Measurements from ENCODE around the gene CMAS. TPM values are rescaled to one million over a fixed set of nuclear protein-coding genes. Genes with fewer than 3 reads are reported as not detected.
"Not testable (repeated sequence)": the region's sequence is repeated elsewhere in the genome, so short reads cannot be mapped to it uniquely, and the experiment has no call there.

The CMAS gene
- total RNA-seq, 1 donor from 2014 or later = 55.8 TPM

DNA sequence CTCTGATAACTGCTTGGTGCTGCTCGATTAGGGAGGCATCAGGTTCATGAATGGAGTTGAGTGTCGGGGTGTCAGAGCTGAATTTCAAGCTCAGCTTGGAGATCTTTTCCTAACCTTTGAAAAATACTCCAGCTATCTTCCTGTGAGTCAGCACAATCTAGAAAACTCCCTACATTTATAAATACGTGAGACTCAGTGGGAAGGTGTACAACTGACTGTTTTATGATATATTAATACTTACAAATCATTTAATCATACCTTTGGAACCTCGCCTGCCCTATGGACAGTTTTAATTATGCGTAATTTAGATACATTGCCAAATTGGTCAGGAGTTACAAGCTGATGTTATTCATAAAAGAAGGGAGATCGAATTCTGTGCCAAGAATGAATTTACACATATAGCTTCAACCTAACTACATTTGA is 961 bp downstream of the CMAS start:
- no peak for DNase-seq (ENCODE audit: low spot score, unreplicated experiment)
- Mint-ChIP-seq H3K4me1 (ENCODE audit: low read depth) (peaks cover 39% of the 10 kb centered on the region), H3K4me3 (ENCODE audit: low read depth) (peak overlapping the region; percentile 93), H3K27me3 (peaks cover 4% of the 10 kb centered on the region), H3K9me3 (ENCODE audit: low read depth) (no peaks in the 10 kb centered on the region), H3K27ac (peak overlapping the region; percentile 89), H3K36me3 (ENCODE audit: insufficient read depth) (peaks cover 1% of the 10 kb centered on the region)
- TF ChIP-seq, protein P1, sequence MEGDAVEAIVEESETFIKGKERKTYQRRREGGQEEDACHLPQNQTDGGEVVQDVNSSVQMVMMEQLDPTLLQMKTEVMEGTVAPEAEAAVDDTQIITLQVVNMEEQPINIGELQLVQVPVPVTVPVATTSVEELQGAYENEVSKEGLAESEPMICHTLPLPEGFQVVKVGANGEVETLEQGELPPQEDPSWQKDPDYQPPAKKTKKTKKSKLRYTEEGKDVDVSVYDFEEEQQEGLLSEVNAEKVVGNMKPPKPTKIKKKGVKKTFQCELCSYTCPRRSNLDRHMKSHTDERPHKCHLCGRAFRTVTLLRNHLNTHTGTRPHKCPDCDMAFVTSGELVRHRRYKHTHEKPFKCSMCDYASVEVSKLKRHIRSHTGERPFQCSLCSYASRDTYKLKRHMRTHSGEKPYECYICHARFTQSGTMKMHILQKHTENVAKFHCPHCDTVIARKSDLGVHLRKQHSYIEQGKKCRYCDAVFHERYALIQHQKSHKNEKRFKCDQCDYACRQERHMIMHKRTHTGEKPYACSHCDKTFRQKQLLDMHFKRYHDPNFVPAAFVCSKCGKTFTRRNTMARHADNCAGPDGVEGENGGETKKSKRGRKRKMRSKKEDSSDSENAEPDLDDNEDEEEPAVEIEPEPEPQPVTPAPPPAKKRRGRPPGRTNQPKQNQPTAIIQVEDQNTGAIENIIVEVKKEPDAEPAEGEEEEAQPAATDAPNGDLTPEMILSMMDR (IDR thresholded peaks at IDR 0.05; ENCODE audit: unreplicated experiment) = no peak

DNA sequence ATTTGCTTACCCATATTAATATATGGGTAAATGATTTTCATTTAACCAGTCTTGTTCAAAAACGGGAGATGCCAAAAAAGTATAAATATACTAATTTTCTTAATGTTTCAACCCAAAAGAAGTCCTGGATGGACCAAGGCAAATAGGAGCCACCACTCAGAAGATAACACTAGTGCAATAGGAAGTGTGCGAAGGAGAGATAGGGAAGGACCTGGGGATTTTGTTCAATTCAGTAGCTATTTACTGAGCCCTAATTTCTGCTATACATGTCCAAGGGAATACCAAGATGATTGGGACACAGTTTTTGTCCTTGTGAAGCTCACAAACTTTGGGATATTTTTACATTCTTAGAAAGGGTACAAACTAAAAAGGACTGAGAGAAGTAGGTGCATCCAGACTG is 1.5 kb downstream of the CMAS start:
- TF ChIP-seq, protein P1 (IDR thresholded peaks at IDR 0.05; ENCODE audit: unreplicated experiment) = no peak
- DNase-seq (ENCODE audit: low spot score, unreplicated experiment) = no peak
- no peaks in the 10 kb centered on the region for H3K9me3 Mint-ChIP-seq (ENCODE audit: low read depth)
- H3K36me3 Mint-ChIP-seq (ENCODE audit: insufficient read depth) = peaks cover 1% of the 10 kb centered on the region
- peak overlapping the region; percentile 93 for H3K4me3 Mint-ChIP-seq (ENCODE audit: low read depth)
- peaks cover 39% of the 10 kb centered on the region for H3K4me1 Mint-ChIP-seq (ENCODE audit: low read depth)
- H3K27ac Mint-ChIP-seq = no peak overlapping the region
- no peaks in the 10 kb centered on the region for H3K27me3 Mint-ChIP-seq

DNA sequence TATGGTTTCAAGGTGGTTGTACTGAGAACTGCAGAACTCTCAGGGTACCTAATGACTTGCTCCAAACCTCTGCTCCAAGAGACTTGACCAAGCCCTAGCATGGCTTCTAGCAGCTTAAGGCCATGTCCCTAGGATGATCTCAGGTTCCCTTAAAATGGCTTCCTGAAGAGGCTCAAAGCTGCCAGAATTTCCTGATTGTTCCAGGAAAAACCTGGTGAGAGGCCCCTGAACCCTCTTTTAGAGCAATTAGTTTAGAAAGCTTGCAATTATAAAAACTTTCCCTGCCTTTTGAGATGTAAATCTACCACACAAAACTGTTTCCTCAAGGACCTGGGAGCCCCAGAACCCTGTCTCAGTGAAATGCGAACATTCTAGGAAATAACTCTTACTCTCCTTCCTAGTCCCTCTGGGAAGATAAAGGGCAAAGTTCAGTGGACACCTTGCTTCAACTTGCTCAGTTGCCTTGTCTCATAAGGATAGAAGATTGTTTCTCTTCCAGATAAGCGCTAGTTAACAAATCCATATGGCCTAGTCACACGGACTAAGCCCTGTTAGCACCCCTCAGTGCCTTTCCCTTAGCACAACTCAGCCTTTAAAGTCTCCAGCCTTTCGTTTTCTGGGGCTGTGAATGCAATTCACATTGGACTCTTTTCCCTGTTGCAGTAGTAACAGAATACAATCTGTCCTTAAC is 2.5 kb downstream of the CMAS start:
- H3K27me3 Mint-ChIP-seq = no peaks in the 10 kb centered on the region
- peaks cover 3% of the 10 kb centered on the region for H3K36me3 Mint-ChIP-seq (ENCODE audit: insufficient read depth)
- no peak overlapping the region for H3K27ac Mint-ChIP-seq
- TF ChIP-seq, protein P1 (IDR thresholded peaks at IDR 0.05; ENCODE audit: unreplicated experiment) = no peak
- peaks cover 35% of the 10 kb centered on the region for H3K4me1 Mint-ChIP-seq (ENCODE audit: low read depth)
- H3K9me3 Mint-ChIP-seq (ENCODE audit: low read depth) = no peaks in the 10 kb centered on the region
- DNase-seq (ENCODE audit: low spot score, unreplicated experiment) = no peak
- H3K4me3 Mint-ChIP-seq (ENCODE audit: low read depth) = peak overlapping the region; percentile 3

- Mint-ChIP-seq H3K27ac (no peak overlapping the region), H3K36me3 (ENCODE audit: insufficient read depth) (peaks cover 7% of the 10 kb centered on the region), H3K9me3 (ENCODE audit: low read depth) (no peaks in the 10 kb centered on the region), H3K4me1 (ENCODE audit: low read depth) (peaks cover 30% of the 10 kb centered on the region), H3K27me3 (no peaks in the 10 kb centered on the region), H3K4me3 (ENCODE audit: low read depth) (no peak overlapping the region)
- DNase-seq (ENCODE audit: low spot score, unreplicated experiment) = no peak
- TF ChIP-seq, protein P1 (IDR thresholded peaks at IDR 0.05; ENCODE audit: unreplicated experiment) = no peak
Observed at GRCh38 chr12:22050078-22050477, 4.1 kb downstream of the CMAS start.

DNA sequence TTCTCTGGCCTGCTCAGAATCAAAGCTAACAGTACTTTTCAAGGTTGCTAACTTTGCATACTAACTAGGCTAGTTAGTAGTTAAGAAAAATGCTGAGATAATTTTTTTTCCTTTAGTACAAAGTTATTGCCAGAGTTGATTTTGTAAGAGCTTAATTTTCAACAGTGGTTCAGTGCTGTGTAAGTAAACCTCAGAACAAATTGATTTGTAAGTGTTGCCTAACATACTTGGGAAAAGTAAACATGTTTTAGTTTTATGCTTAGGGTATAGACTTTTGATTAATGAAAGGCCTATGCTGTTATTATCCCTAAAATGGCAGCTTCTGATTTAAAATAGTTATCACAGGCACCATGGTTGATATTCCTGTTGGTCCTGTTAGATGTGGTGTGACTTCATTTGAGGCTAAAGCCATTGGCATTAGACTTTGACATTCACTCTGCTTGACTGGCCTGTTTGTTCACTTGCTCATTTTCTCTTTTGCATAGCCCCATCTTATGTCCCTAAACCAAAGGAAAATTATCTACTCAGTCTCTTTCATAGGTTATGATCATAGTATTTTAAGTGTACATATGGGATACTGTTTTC is 5.2 kb downstream of the CMAS start:
- Mint-ChIP-seq H3K36me3 (ENCODE audit: insufficient read depth) (peaks cover 14% of the 10 kb centered on the region), H3K4me1 (ENCODE audit: low read depth) (peaks cover 33% of the 10 kb centered on the region), H3K27me3 (no peaks in the 10 kb centered on the region), H3K9me3 (ENCODE audit: low read depth) (no peaks in the 10 kb centered on the region), H3K4me3 (ENCODE audit: low read depth) (no peak overlapping the region), H3K27ac (no peak overlapping the region)
- TF ChIP-seq, protein P1 (IDR thresholded peaks at IDR 0.05; ENCODE audit: unreplicated experiment) = no peak
- DNase-seq (ENCODE audit: low spot score, unreplicated experiment) = no peak

DNA sequence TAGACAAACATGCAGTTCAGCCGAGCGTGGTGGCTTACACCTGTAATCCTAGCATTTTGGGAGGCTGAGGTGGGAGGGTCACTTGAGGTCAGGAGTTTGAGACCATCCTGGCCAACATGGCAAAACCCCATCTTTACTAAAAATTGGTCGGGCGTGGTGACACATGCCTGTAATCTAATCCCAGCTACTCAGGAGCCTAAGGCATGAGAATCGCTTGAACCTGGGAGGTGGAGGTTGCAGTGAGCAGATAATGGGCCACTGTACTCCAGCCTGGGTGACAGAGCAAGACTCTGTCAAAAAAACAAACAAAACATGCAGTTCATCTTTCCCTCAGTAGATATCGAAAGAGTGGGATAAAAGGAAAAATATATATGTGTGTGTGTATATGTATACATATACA is 7.0 kb downstream of the CMAS start:
- Mint-ChIP-seq H3K4me1 (ENCODE audit: low read depth) (peaks cover 20% of the 10 kb centered on the region), H3K36me3 (ENCODE audit: insufficient read depth) (peaks cover 22% of the 10 kb centered on the region)
- H3K27ac Mint-ChIP-seq; H3K4me3 Mint-ChIP-seq (ENCODE audit: low read depth); H3K27me3 Mint-ChIP-seq; H3K9me3 Mint-ChIP-seq (ENCODE audit: low read depth); DNase-seq (ENCODE audit: low spot score, unreplicated experiment): not testable (repeated sequence)

Data from progenitor cell of endocrine pancreas (in vitro differentiated cells).